ENCODE results near the gene TNRC6B. TPM values are rescaled to one million over a fixed set of nuclear protein-coding genes. Genes with fewer than 3 reads are reported as not detected.

The TNRC6B gene
- total RNA-seq, 2 experiments from 2014 or later = 37.0 to 63.7 TPM

- ChIA-PET POLR2A (interaction anchor here (0.5 to 1.4 kb wide), 2 partner anchors 15 to 490 kb away, joined by 3 to 5 read pairs; no protein-coding TSS in a partner anchor), CTCF (ENCODE audit: unreplicated experiment) (no interaction called here)
- Histone ChIP-seq H4K20me1 (ENCODE audit: insufficient read depth, low read length) (peaks cover 29% of the 10 kb centered on the region), H3K9me3 (ENCODE audit: low read length) (no peaks in the 10 kb centered on the region), H3K4me1 (ENCODE audit: insufficient read depth, low read length, poor library complexity, severe bottlenecking) (peaks cover 15% of the 10 kb centered on the region), H3K36me3 (ENCODE audit: insufficient read depth, low read length) (peaks cover 14% of the 10 kb centered on the region; the same call in 1 of the 2 replicates), H3K4me2 (ENCODE audit: low read length) (no peak overlapping the region), H3K4me3 (ENCODE audit: low read depth, low read length, poor library complexity, severe bottlenecking) (no peak overlapping the region), H3K9me2 (ENCODE audit: insufficient read depth, low read length) (no peaks in the 10 kb centered on the region), H3K27ac (ENCODE audit: low read depth, low read length, poor library complexity, severe bottlenecking) (no peak overlapping the region), H3K79me2 (ENCODE audit: insufficient read depth, low read depth, low read length) (peaks cover 79% of the 10 kb centered on the region), H2AFZ (ENCODE audit: low read length) (no peak overlapping the region)
- no TSS peak for BruUV-seq (replicated peaks)
- DNase-seq (ENCODE audit: low spot score) = no peak
- intact Hi-C loops (cut with micrococcal nuclease; ENCODE audit: unreplicated experiment) = no loop called here
- TF ChIP-seq EZH2phosphoT487 (IDR thresholded peaks at IDR 0.05; ENCODE audit: borderline replicate concordance, low read depth, low read length) (no peak), CTCF (conservative IDR thresholded peaks at IDR 0.05; ENCODE audit: low read length) (peak; percentile 80)
Observed at GRCh38 chr22:40193429-40194421, 16.0 kb downstream of the TNRC6B start.

- no peak overlapping the region for H2AFZ ChIP-seq (ENCODE audit: low read length)
- TF ChIP-seq CTCF (conservative IDR thresholded peaks at IDR 0.05; ENCODE audit: low read length) (no peak), EZH2phosphoT487 (IDR thresholded peaks at IDR 0.05; ENCODE audit: borderline replicate concordance, low read depth, low read length) (no peak)
- H3K79me2 ChIP-seq (ENCODE audit: insufficient read depth, low read depth, low read length) = peaks cover 79% of the 10 kb centered on the region
- peaks cover 15% of the 10 kb centered on the region for H3K4me1 ChIP-seq (ENCODE audit: insufficient read depth, low read length, poor library complexity, severe bottlenecking)
- H4K20me1 ChIP-seq (ENCODE audit: insufficient read depth, low read length) = peaks cover 29% of the 10 kb centered on the region
- no peaks in the 10 kb centered on the region for H3K9me3 ChIP-seq (ENCODE audit: low read length)
- H3K4me3 ChIP-seq (ENCODE audit: low read depth, low read length, poor library complexity, severe bottlenecking) = no peak overlapping the region
- H3K36me3 ChIP-seq (ENCODE audit: insufficient read depth, low read length) = peaks cover 14% of the 10 kb centered on the region; the same call in 1 of the 2 replicates
- ChIA-PET CTCF (ENCODE audit: unreplicated experiment) (no interaction called here), POLR2A (no interaction called here)
- BruUV-seq (replicated peaks) = no TSS peak
- H3K9me2 ChIP-seq (ENCODE audit: insufficient read depth, low read length) = no peaks in the 10 kb centered on the region
- no peak overlapping the region for H3K27ac ChIP-seq (ENCODE audit: low read depth, low read length, poor library complexity, severe bottlenecking)
- no peak overlapping the region for H3K4me2 ChIP-seq (ENCODE audit: low read length)
- no peak for DNase-seq (ENCODE audit: low spot score)
- intact Hi-C loops (cut with micrococcal nuclease; ENCODE audit: unreplicated experiment) = no loop called here
Observed at GRCh38 chr22:40194656-40195055, 16.9 kb downstream of the TNRC6B start.

Data from OCI-LY7 (cell line).